SK-N-SH treated with all-trans-retinoic acid at 6 μM for 48 hours (cell line): Measurements from ENCODE around the gene FANCI.

Source experiments
- ATAC-seq: fragments of 200-7000 bp; cut with Tn5 transposase; 3 replicates; pipeline ENCODE4 v1.9.1; 2020; ENCODE audit warnings: mild to moderate bottlenecking, moderate library complexity
- ARNTL ChIP-seq: fragments of 450-650 bp; formaldehyde crosslinking; IDR thresholded peaks from 2 replicates; pipeline ENCODE4 v1.5.0; 2020; ENCODE audit warnings: low read depth, mild to moderate bottlenecking, moderate library complexity, borderline replicate concordance
- BACH2 ChIP-seq: fragments of 250-450 bp; sonication (Bioruptor Pico); IDR thresholded peaks from 2 replicates; pipeline ENCODE4 v1.9.0; 2021; ENCODE audit warnings: mild to moderate bottlenecking, borderline replicate concordance
- CSDC2 ChIP-seq: fragments of 250-450 bp; sonication (Bioruptor Pico); IDR thresholded peaks from 2 replicates; pipeline ENCODE4 v1.5.0; 2020; ENCODE audit warnings: mild to moderate bottlenecking, moderate library complexity
- CSRNP3 ChIP-seq: fragments of 250-450 bp; sonication (Bioruptor Pico); IDR thresholded peaks from 2 replicates; pipeline ENCODE4 v1.5.1; 2021; ENCODE audit warnings: mild to moderate bottlenecking, moderate library complexity
- ISL1 ChIP-seq: fragments of 250-450 bp; sonication (Bioruptor Pico); IDR thresholded peaks from 2 replicates; pipeline ENCODE4 v2.1.2; 2022; ENCODE audit warnings: mild to moderate bottlenecking, moderate library complexity
- OSR1 ChIP-seq: fragments of 250-450 bp; sonication (Bioruptor Pico); IDR thresholded peaks from 2 replicates; pipeline ENCODE4 v1.8.0; 2022; ENCODE audit warnings: moderate library complexity, mild to moderate bottlenecking, inconsistent platforms
- PATZ1 ChIP-seq: fragments of 250-450 bp; sonication (Bioruptor Pico); IDR thresholded peaks from 2 replicates; pipeline ENCODE4 v1.8.0; 2020; ENCODE audit warnings: mild to moderate bottlenecking, moderate library complexity, borderline replicate concordance
- POU6F1 ChIP-seq: fragments of 250-450 bp; sonication (Bioruptor Pico); IDR thresholded peaks from 2 replicates; pipeline ENCODE4 v1.8.0; 2021; ENCODE audit warnings: low read depth, mild to moderate bottlenecking, moderate library complexity, borderline replicate concordance
- RARB ChIP-seq: fragments of 250-450 bp; sonication (Bioruptor Pico); IDR thresholded peaks from 2 replicates; pipeline ENCODE4 v1.8.0; 2021; ENCODE audit warnings: mild to moderate bottlenecking, moderate library complexity
- SNAI2 ChIP-seq: fragments of 250-450 bp; sonication (Bioruptor Pico); IDR thresholded peaks from 2 replicates; pipeline ENCODE4 v1.5.0; 2020; ENCODE audit warnings: mild to moderate bottlenecking, moderate library complexity
- TCF4 ChIP-seq: fragments of 250-450 bp; sonication (Bioruptor Pico); IDR thresholded peaks from 2 replicates; pipeline ENCODE4 v1.8.0; 2021; ENCODE audit warnings: mild to moderate bottlenecking, moderate library complexity, borderline replicate concordance
- TOX ChIP-seq: fragments of 250-450 bp; sonication (Bioruptor Pico); IDR thresholded peaks from 2 replicates; pipeline ENCODE4 v1.8.0; 2021; ENCODE audit warnings: mild to moderate bottlenecking, moderate library complexity, borderline replicate concordance
- TSHZ2 ChIP-seq: fragments of 250-450 bp; sonication (Bioruptor Pico); IDR thresholded peaks from 2 replicates; pipeline ENCODE4 v1.5.0; 2020; ENCODE audit warnings: mild to moderate bottlenecking, moderate library complexity
- ZC3H10 ChIP-seq: fragments of 250-450 bp; sonication (Bioruptor Pico); IDR thresholded peaks from 2 replicates; pipeline ENCODE4 v1.5.1; 2021; ENCODE audit warnings: mild to moderate bottlenecking, moderate library complexity
- ZFP3 ChIP-seq: fragments of 250-450 bp; sonication (Bioruptor Pico); IDR thresholded peaks from 2 replicates; pipeline ENCODE4 v1.5.0; 2020; ENCODE audit warnings: mild to moderate bottlenecking, moderate library complexity
- ZFP30 ChIP-seq: fragments of 450-650 bp; formaldehyde crosslinking; IDR thresholded peaks from 2 replicates; pipeline ENCODE4 v1.5.0; 2022; ENCODE audit warnings: mild to moderate bottlenecking, moderate library complexity
- ZNF565 ChIP-seq: fragments of 450-650 bp; formaldehyde crosslinking; conservative IDR thresholded peaks from 2 replicates; pipeline ENCODE4 v1.5.0; 2020; ENCODE audit warnings: low read depth, mild to moderate bottlenecking, moderate library complexity
- ZNF70 ChIP-seq: fragments of 450-650 bp; formaldehyde crosslinking; IDR thresholded peaks from 2 replicates; pipeline ENCODE4 v1.5.0; 2020; ENCODE audit warnings: mild to moderate bottlenecking, moderate library complexity
- ZNF8 ChIP-seq: fragments of 450-650 bp; formaldehyde crosslinking; IDR thresholded peaks from 2 replicates; pipeline ENCODE4 v1.5.0; 2020; ENCODE audit warnings: mild to moderate bottlenecking, moderate library complexity

FANCI gene

GRCh38 chr15:89197503-89197971 lies 46.2 kb upstream of the FANCI start:
- ATAC-seq = no peak
- TF ChIP-seq CSRNP3 (CRISPR knock-in tag) (no peak), ZFP3 (CRISPR knock-in tag) (no peak), ARNTL (CRISPR knock-in tag) (no peak), POU6F1 (no peak), TOX (CRISPR knock-in tag) (no peak), TSHZ2 (no peak), SNAI2 (CRISPR knock-in tag) (no peak), OSR1 (no peak), CSDC2 (no peak), ISL1 (CRISPR knock-in tag) (no peak), ZC3H10 (CRISPR knock-in tag) (no peak), RARB (CRISPR knock-in tag) (no peak), ZNF8 (CRISPR knock-in tag) (no peak), ZNF565 (CRISPR knock-in tag) (no peak), ZFP30 (CRISPR knock-in tag) (no peak)

GRCh38 chr15:89198196-89198595 lies 45.6 kb upstream of the FANCI start:
- no peak for TF ChIP-seq OSR1
- no peak for TF ChIP-seq ZNF8 (CRISPR knock-in tag)
- TF ChIP-seq RARB (CRISPR knock-in tag) = no peak
- TF ChIP-seq TCF4 (CRISPR knock-in tag) = no peak
- TF ChIP-seq TOX (CRISPR knock-in tag) = no peak
- TF ChIP-seq CSRNP3 (CRISPR knock-in tag) = no peak
- TF ChIP-seq ISL1 (CRISPR knock-in tag) = no peak
- no peak for ATAC-seq

- TF ChIP-seq PATZ1 (CRISPR knock-in tag) (no peak), ARNTL (CRISPR knock-in tag) (no peak), BACH2 (CRISPR knock-in tag) (no peak), ZNF70 (CRISPR knock-in tag) (no peak), TCF4 (CRISPR knock-in tag) (no peak), CSRNP3 (CRISPR knock-in tag) (no peak), RARB (CRISPR knock-in tag) (no peak), ZFP3 (CRISPR knock-in tag) (no peak), CSDC2 (no peak), ZNF8 (CRISPR knock-in tag) (no peak)
- ATAC-seq = no peak
Observed at GRCh38 chr15:89198934-89199333, 44.8 kb upstream of the FANCI start.
